GM23248 (cell line): ENCODE data around the gene TMEM59L.

Source experiments
- EZH2 ChIP-seq: fragments of 200-600 bp; sonication (generic); IDR thresholded peaks from 2 replicates; pipeline ENCODE4 v1.6.1; 2018; ENCODE audit warnings: antibody characterized with exemption, mild to moderate bottlenecking; ENCODE audit not compliant: insufficient read depth, poor library complexity, severe bottlenecking
- EZH2phosphoT487 ChIP-seq: fragments of 200-600 bp; sonication (generic); IDR thresholded peaks from 2 replicates; pipeline ENCODE4 v1.6.1; 2018; ENCODE audit warnings: antibody characterized with exemption, moderate library complexity, mild to moderate bottlenecking, low read depth; ENCODE audit not compliant: insufficient read depth

GRCh38 chr19:18626906-18627305 lies 14.2 kb downstream of the TMEM59L start:
- TF ChIP-seq EZH2 (no peak), EZH2phosphoT487 (no peak)
